ENCODE measurements around the gene MGAT4B.

Gene MGAT4B

DNA sequence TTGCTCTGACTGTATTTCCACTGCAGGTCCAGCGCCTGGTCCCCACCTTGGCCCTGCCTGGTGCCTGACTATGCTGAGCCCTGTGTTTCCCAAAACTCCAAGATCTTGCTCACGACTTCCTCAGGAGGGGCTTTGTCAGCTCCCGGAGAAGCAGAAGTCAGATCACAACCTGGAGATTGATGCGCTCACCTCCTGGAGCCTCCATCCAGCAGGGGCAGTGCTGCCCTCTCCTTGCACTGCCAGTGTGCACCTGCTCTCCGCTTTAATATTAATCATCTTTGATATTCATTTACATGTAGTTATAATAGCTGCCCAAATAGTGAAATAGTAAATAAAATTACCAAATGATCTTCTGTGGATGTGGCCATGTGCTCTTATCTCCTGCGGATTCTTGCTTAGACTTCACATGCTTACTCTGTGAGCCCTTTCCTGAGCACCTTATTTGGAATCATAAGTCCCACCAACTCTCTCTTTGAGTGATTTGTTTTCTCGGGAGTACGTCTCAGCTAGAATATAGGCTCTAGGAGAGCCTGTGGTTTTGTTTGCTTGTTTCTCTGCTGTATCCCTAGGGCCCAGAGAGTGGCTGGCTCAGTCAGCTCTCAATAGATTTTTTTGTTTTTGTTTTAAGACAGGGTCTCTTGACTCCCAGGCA, 56.7 kb downstream of the MGAT4B start:
- no peak for DNase-seq

DNA sequence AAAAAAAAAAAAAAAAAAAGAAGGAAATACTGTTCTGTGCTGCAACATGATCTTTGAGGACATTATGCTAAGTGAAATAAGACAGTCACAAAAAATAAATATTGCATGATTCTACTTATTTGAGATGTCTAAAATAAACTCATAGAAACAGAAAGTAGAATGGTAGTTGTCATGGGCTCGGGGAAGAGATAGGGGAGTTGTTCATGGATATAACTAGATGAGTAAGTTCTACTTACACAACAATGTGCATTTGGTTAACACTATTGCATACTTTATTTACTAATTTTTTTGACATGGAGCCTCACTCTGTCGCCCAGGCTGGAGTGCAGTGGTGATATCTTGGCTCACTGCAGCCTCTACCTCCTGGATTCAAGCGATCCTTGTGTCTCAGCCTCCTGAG, 58.9 kb downstream of the MGAT4B start:
- no peak for DNase-seq
